HG02938 (cell line): ENCODE results near the gene NINJ2.

Source experiments
- ATAC-seq: cut with Tn5 transposase; IDR thresholded peaks from one replicate; pipeline ENCODE4 v1.9.1; 2021; ENCODE audit warnings: mild to moderate bottlenecking, moderate library complexity; ENCODE audit not compliant: unreplicated experiment

The NINJ2 gene

DNA sequence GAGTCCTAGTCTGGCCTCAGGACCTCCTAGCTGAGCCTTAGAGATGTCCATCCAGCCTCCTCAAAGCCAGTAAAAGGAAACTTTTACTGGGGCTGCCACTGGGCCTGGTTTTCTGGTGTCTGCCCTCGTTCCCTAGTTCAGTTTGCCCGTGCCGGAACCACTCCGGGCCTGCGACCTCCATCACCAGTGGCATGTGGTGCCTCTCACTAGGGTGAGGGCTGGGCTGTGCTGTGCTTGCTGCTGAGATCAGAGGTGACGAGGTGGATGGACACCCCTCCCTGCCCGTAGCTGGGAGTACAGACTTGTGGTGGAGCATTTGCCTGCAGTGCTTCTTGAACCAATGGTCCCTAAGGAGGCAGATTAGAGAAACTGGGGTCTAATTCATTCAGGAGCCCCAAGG, 127.8 kb downstream of the NINJ2 start:
- ATAC-seq: no peak

DNA sequence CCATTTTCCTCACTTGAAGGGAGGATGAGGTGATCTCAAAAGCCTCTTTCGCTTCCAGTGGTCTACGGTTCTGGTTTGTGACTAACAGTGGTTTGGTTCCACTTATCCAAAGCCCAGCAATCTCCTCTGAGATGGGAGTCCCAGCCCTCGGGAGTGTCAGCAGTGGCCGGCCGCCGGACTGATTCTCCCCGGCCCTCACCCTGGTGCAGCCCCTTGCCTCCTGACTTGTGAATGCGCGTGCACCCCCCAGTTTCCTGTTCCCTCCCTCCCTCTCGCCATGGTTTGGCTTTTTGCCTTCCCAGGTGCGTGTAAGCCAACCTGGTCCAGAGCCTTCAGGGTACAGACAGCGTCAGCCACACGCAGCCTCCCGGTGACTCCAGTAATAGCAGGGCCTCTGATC, 129.0 kb downstream of the NINJ2 start:
- ATAC-seq: no peak

DNA sequence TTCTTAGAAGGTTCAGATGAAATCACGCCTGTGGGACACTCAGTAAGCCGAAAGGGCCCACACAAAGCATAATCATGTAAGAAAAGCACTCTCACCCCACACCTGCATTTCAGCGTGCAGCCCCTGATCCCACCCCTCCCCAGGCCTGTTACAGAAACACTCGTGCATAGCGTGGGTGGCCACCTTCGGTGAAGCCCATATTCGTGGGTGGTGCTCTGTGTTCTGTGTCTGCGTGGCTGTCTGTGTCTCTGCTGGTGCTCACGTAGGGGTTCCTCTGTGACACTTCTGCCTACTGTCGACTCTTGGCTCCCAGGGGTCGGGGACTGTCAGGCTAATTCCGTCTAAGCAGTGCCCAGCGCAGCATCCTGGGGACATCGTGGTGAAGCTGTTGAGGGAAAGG, 129.5 kb downstream of the NINJ2 start:
- no peak for ATAC-seq

DNA sequence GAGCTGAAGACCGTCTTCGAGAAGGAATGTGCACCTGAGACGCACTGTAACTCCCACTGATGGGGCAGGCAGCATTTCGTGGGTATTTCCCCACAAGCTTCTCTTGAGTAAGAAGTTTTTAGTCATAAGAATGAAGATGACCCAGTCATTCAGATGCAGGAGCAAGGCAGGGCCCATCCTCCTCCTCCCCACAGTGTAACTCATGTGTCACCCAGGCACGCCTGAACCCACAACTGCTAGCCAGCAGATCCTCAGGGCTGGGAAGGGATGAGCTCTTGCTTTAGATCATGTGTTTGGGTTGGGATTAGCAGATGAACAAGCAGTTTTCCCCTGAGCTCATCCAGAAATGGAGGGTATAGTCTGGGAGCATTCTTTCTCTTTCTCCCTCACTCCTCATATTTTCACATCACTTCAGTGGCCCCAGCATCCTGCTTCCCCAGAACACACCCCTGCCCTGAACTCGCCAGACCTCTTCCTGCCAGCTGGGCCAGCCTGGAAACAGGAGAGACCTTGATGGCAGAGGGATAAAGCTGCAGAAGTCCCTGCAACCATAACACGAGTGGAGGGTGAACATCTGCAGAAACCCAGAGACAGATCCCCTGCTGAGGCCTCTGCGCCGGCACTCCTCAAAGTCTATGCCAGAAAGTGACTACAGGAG, 130.2 kb downstream of the NINJ2 start:
- no peak for ATAC-seq

DNA sequence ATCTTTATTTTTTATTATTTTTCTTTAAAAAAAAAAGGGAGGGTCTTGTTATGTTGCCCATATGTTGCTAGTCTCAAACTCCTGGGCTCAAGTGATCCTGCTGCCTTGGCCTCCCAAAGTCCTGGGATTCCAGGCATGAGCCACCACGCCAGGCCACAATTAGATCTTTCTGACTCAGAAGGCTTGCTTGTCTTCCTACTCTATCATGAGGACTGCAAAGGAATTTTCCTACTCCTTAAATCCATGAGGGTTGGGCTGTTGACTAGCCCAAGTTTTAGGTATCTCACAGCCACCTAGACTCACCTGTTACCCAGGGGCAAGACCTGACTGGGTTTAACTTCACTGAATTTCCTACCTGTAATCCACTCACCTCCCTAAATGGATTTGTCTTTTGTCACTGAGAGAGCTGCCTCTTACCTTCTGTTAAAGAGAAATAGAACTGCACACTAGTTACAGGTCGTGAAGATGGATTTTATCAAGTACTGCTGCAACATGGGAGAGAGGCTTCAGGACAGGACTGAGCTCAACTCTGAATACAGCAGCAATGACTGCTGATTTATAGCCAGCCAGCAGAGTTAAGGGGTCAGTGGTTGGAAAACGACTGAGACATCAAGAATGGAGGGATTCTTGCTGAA, 131.2 kb downstream of the NINJ2 start:
- ATAC-seq: no peak

DNA sequence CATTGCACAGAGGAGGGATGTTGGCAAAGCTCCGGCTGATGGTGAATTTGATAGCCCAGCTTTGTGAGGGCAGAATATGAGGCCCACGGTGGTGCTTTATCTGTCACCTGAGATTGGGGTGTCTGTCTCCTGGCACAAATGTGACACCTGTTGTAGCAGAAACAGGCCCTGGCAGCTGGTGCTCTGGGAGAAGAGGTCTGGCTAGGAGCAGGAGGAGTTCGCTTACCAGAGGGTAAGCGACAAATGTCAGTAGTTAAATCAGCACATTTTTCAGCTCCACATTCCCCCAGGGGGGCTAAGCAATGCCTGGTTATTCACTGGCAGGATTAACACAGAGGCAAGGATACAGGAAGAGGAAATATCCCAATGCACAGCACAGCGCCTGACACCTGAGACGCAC, 132.4 kb downstream of the NINJ2 start:
- no peak for ATAC-seq

DNA sequence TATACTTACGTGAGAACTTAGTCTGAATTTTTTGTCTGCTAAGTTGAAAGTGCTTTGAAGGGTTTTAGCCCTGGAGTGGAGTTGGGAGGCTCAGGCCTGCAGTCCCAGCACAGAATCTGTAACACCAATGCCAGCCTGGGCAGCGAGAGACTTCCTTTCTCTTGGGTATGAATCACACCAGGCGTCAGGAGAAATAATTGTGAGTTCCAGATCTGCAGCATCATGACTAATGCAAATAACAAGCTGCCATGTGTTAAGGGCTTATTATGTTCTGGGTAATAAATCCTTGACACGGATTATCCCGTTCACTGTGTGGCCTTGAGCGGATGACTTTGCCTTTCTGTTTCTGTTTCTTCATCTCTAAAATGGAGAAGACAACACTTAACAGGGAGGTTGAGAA, 132.9 kb downstream of the NINJ2 start:
- ATAC-seq: no peak

DNA sequence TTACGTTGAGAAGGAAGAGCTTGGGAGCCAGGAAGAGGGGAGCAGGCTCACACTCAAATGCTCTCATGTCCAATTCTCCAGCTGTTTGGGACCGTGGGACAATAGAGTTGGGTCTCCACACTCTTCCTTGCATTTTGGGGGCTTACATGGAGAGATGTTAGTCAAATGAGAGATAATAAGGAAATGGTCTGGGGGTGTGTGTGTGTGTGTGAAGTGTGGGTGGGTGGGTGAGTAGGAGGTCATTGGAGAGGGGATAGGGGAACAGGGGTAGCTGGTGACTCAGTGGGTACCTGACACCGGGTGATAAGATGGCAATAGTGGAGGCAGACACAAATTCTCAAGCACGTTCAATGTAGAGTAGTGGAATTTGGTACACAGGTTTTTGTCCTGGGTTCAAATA, 135.5 kb downstream of the NINJ2 start:
- no peak for ATAC-seq

DNA sequence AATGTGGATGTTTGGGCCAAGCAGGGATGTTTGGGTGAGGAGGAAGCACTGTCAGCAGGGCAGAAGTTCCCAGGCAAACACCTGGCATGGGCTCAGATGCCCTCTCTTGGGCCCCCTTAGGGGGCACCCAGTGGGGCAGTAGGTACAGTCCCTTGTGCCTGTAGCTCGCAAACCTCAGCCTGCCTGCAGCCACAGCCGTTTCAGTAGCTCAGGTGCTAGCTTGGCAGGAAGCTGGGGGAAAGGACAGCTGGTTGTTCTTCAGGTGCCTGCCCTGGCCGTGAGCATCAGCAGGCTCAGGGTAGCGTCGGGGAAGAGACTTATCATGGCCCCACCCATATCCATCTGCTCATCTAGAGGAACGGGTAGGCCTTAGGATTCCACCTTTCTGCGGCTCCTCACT, 136.0 kb downstream of the NINJ2 start:
- no peak for ATAC-seq

DNA sequence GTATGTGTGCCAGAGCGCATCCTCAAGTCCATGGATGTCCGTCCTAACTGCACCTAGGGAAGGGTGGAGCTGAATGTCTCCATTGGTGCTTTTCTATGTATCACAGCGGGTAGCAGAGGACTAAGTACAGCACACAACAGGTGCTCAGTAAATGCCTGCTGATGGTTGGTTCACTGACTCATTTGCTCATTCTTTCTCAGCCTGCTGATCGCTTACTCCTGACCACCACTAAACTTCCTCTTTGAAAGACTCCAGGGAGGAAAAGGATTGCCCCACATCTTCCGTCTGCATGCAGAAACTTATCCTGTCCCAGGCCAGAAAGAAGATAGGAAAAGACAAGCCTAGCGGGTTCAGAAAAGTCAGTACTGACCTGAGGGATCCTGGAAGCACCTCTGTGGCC, 137.2 kb downstream of the NINJ2 start:
- no peak for ATAC-seq

DNA sequence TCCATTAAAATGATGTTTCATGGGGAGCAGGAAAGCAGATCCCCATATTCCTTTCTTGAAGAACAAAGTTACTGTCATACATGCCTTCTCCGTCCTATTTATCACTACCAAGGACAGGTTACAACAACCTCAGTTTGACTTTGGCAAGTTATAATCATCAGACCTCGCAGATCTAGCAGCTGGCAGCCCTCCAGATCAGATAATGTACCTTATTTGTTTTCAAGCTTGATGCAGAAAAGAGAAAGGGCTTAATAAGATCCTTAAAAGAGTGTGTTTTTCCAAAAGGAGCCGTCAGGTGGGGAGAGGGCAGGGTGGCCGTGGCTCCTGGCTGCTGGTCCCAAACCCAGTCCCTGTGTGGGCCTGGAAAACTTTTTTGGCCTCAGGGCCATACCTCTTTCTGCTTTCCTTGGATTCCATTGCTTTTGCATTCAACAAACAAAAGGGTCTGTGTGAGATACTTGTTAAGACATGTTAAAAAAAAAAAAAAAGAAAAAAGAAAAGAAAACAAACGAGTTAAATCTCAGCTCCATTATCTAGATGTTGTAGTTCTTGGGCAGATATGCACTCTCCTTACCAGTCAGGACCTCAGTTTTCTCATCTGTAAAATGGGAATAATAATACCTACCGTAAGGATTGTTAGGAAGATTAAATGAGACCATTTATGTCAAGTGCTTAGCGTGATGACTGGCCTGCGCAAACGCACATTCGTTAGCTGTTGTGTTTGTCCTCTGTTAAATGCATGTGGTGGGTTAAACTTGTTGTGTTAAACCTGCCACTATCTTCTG, 138.9 kb downstream of the NINJ2 start:
- ATAC-seq: no peak

DNA sequence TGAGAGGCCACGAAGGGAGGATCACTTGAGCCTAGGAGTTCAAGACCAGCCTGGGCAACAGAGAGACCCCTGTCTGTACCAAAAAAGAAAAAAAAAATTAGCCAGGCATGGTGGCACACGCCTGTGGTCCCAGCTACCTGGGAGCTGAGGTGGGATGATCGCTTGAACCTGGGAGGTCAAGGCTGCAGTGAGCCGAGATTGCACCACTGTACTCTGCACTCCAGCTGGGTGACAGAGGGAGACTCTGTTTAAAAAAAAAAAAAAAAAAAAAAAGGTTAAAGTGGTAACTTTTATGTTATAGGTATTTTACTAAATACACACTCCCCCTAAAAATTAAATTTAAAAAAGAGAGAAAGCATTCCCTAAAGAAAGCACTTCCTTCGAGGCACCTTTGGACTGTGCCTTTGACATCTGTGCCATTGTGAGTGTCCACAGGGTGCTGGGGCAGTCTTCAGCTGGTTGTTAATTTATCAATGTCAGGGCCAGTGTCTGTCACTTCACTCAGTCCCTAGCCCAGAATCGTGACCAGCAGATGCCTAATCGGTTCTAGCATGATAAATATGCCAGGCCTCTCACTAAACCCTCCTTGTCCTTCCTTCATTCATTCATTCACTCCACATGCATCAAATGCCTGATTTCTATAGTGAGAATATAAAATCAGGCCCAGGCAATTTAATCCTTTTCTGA, 140.4 kb downstream of the NINJ2 start:
- ATAC-seq: no peak

DNA sequence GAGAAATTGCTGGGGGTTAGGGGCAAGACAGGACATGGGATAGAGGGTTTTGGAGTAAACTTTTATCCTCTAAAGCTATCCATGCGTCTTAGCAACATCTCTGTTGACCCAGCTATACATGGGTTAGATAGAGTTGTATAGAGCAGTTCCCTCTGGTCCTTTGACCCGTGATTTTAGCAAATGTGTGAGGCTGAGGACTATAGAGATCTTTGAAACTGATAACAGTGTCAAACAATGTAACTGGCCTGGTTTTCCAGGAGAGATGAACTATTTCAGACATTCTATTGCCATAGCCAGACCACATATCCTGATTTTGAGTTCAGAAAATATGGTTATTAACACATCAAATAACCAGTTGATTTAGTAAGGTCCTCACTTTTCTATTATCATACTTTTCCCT, 143.1 kb downstream of the NINJ2 start:
- no peak for ATAC-seq

DNA sequence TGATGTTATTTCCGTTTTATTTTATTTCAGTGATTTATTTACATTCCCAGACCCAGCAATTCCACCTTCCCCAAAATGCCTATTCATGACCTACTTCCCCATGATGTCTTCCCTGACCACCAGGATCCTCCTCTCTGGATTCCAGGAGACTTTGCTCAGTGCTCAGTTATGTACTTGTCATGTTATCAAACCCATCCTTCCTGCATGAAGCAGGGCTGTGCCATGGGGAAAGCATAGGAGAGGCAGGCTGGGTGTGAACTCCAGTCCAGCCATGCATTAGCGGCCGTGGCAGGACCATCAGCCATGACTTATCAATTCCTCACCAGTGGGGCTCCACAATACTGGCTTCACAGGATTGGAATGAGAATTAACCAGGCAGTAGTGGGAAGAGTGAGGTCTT, 145.7 kb downstream of the NINJ2 start:
- no peak for ATAC-seq
